Gastrocnemius medialis (tissue), 4 donors: ENCODE measurements around the gene NRG2.

ENCODE experiments used
- POLR2A ChIP-seq, 2 donors: fragments of 450-650 bp; IDR thresholded peaks; one replicate each; pipeline ENCODE4 v1.6.1; 2017; ENCODE audit warnings: antibody characterized with exemption in 2 of 2, mild to moderate bottlenecking in 2 of 2, moderate library complexity in 2 of 2
- TF ChIP-seq, protein P1 (sequence below), 5 experiments: fragments of 450-650 bp in 3 of 5; fragments of 200-600 bp in 2 of 5; sonication (generic) in 2 of 5; IDR thresholded peaks in 4 of 5; conservative IDR thresholded peaks in 1 of 5; 1 replicate in 4 of 5; 2 replicates in 1 of 5; pipeline ENCODE4 v1.5.1; 2016 to 2019; ENCODE audit warnings: antibody characterized with exemption in 5 of 5, mild to moderate bottlenecking in 3 of 5, moderate library complexity in 3 of 5

DNA sequence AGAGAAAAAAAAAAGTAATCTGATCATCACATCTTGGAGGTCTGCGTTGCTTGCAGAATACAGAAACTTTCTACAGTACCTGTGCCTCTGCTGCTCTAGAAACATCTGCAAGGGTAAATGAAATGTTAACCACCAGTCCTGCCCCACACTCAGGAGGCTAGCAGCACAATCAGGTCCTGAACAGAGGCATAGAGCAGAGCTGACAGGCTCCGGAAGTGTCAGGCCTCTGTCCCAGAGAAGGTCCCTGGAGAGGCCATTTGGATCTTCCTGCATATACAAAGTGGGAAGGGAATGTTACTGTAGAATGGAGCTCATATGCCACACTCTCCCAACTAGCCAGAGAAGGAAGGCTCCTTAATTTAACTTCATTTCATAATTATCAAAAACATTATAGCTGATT, 7.2 kb downstream of the NRG2 start:
- TF ChIP-seq, protein P1, sequence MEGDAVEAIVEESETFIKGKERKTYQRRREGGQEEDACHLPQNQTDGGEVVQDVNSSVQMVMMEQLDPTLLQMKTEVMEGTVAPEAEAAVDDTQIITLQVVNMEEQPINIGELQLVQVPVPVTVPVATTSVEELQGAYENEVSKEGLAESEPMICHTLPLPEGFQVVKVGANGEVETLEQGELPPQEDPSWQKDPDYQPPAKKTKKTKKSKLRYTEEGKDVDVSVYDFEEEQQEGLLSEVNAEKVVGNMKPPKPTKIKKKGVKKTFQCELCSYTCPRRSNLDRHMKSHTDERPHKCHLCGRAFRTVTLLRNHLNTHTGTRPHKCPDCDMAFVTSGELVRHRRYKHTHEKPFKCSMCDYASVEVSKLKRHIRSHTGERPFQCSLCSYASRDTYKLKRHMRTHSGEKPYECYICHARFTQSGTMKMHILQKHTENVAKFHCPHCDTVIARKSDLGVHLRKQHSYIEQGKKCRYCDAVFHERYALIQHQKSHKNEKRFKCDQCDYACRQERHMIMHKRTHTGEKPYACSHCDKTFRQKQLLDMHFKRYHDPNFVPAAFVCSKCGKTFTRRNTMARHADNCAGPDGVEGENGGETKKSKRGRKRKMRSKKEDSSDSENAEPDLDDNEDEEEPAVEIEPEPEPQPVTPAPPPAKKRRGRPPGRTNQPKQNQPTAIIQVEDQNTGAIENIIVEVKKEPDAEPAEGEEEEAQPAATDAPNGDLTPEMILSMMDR (IDR thresholded peaks at IDR 0.05 in 4 of 5, conservative IDR thresholded peaks at IDR 0.05 in 1 of 5): no peak
- TF ChIP-seq POLR2A (IDR thresholded peaks at IDR 0.05): no peak
